NCI-H146 treated with DMSO at 0.1 percent for 48 hours (cell line): ENCODE results near the gene NEK1.

Experiments
- DNase-seq: peaks from one replicate; lab custom pipeline; 2025; ENCODE audit not compliant: unreplicated experiment; lab: John Stamatoyannopoulos, UW

NEK1 gene

GRCh38 chr4:169383724-169384123 is 228.7 kb downstream of the NEK1 start:
- no peak for DNase-seq

GRCh38 chr4:169379688-169380087 is 232.7 kb downstream of the NEK1 start:
- DNase-seq: no peak

- DNase-seq: no peak
These were observed 235.0 kb downstream of the NEK1 start for GRCh38 chr4:169377367-169377766.

- DNase-seq: no peak
These were observed 236.0 kb downstream of the NEK1 start for GRCh38 chr4:169376421-169376820.

- DNase-seq: no peak
These were observed 239.6 kb downstream of the NEK1 start for GRCh38 chr4:169372791-169373190.

- no peak for DNase-seq
These were observed 242.7 kb downstream of the NEK1 start for GRCh38 chr4:169369634-169370033.

- DNase-seq: no peak
These were observed 244.6 kb downstream of the NEK1 start for GRCh38 chr4:169367826-169368225.

GRCh38 chr4:169366821-169367220 is 245.6 kb downstream of the NEK1 start:
- no peak for DNase-seq

GRCh38 chr4:169362607-169363006 is 249.8 kb downstream of the NEK1 start:
- DNase-seq: no peak

GRCh38 chr4:169361756-169362155 is 250.6 kb downstream of the NEK1 start:
- no peak for DNase-seq

GRCh38 chr4:169359961-169360360 is 252.4 kb downstream of the NEK1 start:
- DNase-seq: no peak

- no peak for DNase-seq
These were observed 260.0 kb downstream of the NEK1 start for GRCh38 chr4:169352360-169352759.

GRCh38 chr4:169351872-169352271 is 260.5 kb downstream of the NEK1 start:
- DNase-seq: no peak

- no peak for DNase-seq
These were observed 263.8 kb downstream of the NEK1 start for GRCh38 chr4:169348541-169348940.

- no peak for DNase-seq
These were observed 265.5 kb downstream of the NEK1 start for GRCh38 chr4:169346840-169347239.

- DNase-seq: no peak
These were observed 267.1 kb downstream of the NEK1 start for GRCh38 chr4:169345316-169345721.
